AG09309 (cell line): ENCODE results near the gene PPP1R9B.

Source experiments
- DNase-seq: peaks from one replicate; pipeline ENCODE4 v3.0.0-alpha.2; 2010; ENCODE audit warnings: low read depth
- H3K4me3 ChIP-seq: 2 replicates; pipeline ENCODE4 v1.5.1; 2011; ENCODE audit warnings: mild to moderate bottlenecking, low read depth, low read length, moderate library complexity; ENCODE audit not compliant: control insufficient read depth
- TF ChIP-seq, protein P1 (sequence below): IDR thresholded peaks from 2 replicates; pipeline ENCODE4 v1.5.1; 2011; ENCODE audit warnings: mild to moderate bottlenecking, low read depth, low read length, inconsistent platforms; ENCODE audit not compliant: insufficient read depth, control insufficient read depth; ENCODE audit errors: missing control alignments

The PPP1R9B gene

DNA sequence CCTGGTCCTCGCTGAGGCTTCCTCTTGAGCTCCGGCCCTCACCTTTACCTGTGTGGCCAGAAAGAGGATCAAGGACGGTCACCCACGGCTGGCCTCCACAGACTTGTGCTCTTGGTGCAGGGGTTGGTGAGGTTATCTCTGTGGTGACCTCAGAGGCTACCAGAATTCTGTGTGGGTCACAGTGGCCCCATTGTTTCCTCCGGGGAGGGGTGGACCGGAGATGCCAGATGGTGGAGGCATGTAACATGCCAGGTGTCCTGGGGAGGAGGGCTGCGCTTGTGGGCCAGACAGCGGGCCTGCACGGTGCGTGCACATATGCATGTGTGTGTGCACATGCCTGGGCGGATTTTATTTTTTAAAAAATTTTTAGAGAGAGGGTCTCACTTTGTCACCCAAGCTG, 21.7 kb upstream of the PPP1R9B start:
- no peak overlapping the region for H3K4me3 ChIP-seq
- TF ChIP-seq, protein P1, sequence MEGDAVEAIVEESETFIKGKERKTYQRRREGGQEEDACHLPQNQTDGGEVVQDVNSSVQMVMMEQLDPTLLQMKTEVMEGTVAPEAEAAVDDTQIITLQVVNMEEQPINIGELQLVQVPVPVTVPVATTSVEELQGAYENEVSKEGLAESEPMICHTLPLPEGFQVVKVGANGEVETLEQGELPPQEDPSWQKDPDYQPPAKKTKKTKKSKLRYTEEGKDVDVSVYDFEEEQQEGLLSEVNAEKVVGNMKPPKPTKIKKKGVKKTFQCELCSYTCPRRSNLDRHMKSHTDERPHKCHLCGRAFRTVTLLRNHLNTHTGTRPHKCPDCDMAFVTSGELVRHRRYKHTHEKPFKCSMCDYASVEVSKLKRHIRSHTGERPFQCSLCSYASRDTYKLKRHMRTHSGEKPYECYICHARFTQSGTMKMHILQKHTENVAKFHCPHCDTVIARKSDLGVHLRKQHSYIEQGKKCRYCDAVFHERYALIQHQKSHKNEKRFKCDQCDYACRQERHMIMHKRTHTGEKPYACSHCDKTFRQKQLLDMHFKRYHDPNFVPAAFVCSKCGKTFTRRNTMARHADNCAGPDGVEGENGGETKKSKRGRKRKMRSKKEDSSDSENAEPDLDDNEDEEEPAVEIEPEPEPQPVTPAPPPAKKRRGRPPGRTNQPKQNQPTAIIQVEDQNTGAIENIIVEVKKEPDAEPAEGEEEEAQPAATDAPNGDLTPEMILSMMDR: no peak
- no peak for DNase-seq

DNA sequence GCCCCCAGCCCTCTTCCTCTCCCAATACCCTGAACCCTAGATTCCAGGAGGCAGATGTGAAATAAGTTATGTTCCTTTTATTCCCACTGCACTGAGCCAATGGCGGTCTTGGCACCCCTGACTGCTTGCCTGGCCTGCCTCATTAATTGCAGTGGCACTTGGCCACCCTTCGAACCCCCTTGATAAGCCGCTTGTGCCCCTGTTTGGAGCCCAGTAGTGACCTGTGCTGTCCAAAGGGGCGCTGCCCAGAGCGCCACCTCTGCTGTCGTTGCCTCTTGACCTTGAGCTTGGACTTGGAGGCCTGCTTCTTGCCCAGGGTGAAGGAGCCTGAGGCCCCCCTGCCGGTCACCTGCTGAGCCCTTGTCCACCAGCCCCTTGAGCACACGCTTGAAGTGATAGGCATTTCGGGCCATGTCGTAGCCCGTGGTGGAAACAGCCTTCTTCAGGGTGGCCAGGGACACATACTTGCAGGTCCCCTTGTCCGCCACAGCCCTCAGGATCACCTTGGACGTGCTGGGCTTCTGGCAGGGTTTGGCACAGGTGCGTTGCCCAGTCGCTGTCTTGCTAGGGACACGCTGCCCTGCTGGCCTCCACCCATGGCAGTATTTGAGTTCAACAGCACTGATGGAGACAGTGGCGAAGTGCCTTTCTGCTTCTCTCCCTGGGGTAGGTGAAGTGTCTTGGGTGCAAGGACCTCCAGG, 21.0 kb upstream of the PPP1R9B start:
- H3K4me3 ChIP-seq: no peak overlapping the region
- TF ChIP-seq, protein P1: no peak
- DNase-seq: no peak

DNA sequence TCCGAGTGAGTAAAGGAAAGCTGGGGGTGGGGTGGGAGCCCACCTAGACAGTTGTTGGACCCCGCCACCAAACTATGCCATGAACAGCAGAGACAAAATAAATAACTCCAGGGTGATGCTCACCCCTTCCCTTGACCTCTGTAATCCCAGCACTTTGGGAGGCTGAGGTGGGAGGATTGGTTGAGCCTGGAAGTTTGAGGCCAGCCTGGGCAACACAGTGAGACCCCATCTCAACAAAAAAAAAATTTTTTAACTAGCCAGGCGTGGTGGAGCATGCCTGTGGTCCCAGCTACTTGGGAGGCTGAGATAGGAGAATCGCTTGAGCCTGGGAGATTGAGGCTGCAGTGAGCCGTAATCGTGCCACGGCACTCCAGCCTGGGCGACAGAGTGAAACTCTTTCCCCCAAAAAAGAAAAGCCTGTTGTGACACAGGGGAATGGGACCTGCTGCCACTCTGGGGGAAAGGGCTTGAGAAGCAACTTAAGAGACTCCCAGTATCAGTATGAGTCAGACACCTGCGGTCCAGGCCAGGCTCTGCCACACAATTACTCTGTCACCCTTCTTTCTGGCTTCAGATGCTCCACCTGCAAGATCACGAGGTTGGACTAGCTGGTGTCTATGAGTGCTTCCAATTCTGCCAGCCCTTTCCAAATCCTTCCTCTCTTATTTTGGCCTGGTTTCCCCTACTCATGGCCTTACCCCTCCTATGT, 20.3 kb upstream of the PPP1R9B start:
- TF ChIP-seq, protein P1: no peak
- no peak for DNase-seq
- no peak overlapping the region for H3K4me3 ChIP-seq

DNA sequence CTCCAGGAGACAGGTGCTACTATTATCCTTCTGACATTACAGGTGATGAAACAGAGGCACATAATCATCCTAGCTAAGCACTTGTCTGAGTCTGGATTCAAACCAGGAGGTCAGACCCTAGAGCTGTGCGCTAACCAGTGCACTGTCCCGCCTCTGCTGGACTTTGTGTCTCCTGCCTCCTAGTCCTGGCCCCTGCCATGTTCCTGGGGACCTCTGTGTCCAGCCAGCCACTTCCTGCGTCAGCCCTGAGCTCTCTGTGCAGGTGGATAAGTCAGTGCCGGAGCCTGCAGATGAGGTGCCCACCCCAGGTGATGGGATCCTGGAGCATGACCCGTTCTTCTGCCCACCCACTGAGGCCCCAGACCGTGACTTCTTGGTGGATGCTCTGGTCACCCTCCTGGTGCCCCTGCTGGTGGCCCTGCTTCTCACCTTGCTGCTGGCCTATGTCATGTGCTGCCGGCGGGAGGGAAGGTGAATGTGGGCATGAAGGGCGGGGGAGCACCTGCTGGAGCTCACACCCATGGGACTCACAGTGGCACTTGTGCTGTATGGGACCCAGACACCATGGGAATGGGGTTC, 19.5 kb upstream of the PPP1R9B start:
- TF ChIP-seq, protein P1: no peak
- no peak for DNase-seq
- no peak overlapping the region for H3K4me3 ChIP-seq

DNA sequence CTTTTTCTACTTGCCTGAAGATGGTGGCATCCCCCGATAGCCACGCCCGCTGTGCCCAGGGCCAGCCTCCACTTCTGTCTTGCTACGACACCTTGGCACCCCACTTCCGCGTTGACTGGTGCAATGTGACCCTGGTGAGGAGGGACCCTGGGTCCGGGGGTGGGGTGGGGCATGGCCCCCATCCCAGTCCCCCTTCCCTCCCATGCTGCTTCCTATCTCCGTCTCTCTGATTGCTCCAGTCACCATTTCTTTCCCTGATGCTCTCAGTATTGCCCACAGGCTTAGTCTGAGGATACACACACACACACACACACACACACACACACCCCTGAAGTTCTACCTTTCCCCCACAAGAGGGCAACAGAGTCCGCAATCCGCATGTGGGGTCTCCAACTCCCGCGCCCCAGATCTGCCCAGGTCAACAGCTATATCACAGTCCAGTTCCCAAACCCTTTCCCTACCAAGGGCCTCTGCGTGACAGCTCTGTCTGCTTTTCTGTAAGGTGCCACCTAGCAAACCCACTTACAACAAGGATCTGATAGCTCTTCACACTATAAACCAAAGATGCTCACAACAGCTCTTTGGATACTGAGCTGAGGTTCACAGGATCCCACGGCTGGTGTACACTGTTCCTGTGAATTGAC, 18.8 kb upstream of the PPP1R9B start:
- TF ChIP-seq, protein P1: peak; percentile 94
- no peak overlapping the region for H3K4me3 ChIP-seq
- no peak for DNase-seq

DNA sequence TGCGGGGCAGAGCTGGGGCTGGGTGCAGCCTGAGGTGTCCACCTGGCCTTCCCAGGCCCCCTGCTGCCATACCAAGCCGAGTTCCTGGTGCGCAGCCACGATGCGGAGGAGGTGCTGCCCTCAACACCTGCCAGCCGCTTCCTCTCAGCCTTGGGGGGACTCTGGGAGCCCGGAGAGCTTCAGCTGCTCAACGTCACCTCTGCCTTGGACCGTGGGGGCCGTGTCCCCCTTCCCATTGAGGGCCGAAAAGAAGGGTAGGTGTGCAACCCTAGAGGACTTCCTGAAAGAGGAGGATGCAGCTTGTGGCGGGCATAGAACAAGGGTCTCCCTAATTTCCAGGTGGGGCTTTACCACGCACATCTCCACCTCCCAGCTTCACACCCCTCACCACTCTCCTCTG, 17.8 kb upstream of the PPP1R9B start:
- no peak overlapping the region for H3K4me3 ChIP-seq
- TF ChIP-seq, protein P1: no peak
- no peak for DNase-seq
